ENCODE results near the gene CASP7. TPM values are rescaled to one million over a fixed set of nuclear protein-coding genes. Genes with fewer than 3 reads are reported as not detected.

The CASP7 gene
- total RNA-seq, 1 experiment from 2014 or later: 22.7 TPM

DNA sequence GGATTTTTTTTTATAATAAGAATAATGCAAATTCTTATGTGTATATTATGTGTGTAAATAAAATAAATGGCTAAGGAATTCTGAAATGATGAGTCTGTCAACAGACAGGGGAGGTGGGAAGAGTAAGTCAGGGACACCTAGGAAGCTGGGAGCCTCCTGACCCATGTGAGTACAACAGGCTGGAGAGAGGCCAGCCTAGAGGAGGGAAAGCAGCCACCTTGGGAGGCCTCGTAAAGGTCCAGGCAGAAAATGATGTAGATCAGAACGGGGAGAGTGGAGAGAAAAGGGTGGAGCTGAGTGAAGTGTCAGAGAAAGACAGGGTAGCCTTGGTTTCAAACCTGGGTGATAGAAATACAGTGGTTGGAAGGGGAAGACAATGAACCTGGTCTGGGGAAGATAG is 22.8 kb upstream of the CASP7 start:
- no peak overlapping the region for H3K27ac Mint-ChIP-seq (ENCODE audit: unreplicated experiment)
- intact Hi-C loops (cut with micrococcal nuclease; ENCODE audit: unreplicated experiment): no loop called here
- H3K9me3 Mint-ChIP-seq (ENCODE audit: low read depth, unreplicated experiment): no peaks in the 10 kb centered on the region
- H3K27me3 Mint-ChIP-seq (ENCODE audit: unreplicated experiment): peaks cover 47% of the 10 kb centered on the region
- no peak for DNase-seq
- TF ChIP-seq, protein P1, sequence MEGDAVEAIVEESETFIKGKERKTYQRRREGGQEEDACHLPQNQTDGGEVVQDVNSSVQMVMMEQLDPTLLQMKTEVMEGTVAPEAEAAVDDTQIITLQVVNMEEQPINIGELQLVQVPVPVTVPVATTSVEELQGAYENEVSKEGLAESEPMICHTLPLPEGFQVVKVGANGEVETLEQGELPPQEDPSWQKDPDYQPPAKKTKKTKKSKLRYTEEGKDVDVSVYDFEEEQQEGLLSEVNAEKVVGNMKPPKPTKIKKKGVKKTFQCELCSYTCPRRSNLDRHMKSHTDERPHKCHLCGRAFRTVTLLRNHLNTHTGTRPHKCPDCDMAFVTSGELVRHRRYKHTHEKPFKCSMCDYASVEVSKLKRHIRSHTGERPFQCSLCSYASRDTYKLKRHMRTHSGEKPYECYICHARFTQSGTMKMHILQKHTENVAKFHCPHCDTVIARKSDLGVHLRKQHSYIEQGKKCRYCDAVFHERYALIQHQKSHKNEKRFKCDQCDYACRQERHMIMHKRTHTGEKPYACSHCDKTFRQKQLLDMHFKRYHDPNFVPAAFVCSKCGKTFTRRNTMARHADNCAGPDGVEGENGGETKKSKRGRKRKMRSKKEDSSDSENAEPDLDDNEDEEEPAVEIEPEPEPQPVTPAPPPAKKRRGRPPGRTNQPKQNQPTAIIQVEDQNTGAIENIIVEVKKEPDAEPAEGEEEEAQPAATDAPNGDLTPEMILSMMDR (IDR thresholded peaks at IDR 0.05; ENCODE audit: unreplicated experiment): no peak
- no peak overlapping the region for H3K4me3 Mint-ChIP-seq (ENCODE audit: low read depth, unreplicated experiment)
- no TSS peak for BruUV-seq (replicated peaks)
- H3K36me3 Mint-ChIP-seq (ENCODE audit: insufficient read depth, unreplicated experiment): no peaks in the 10 kb centered on the region
- H3K4me1 Mint-ChIP-seq (ENCODE audit: low read depth, unreplicated experiment): no peaks in the 10 kb centered on the region
- CTCF ChIA-PET: no interaction called here

DNA sequence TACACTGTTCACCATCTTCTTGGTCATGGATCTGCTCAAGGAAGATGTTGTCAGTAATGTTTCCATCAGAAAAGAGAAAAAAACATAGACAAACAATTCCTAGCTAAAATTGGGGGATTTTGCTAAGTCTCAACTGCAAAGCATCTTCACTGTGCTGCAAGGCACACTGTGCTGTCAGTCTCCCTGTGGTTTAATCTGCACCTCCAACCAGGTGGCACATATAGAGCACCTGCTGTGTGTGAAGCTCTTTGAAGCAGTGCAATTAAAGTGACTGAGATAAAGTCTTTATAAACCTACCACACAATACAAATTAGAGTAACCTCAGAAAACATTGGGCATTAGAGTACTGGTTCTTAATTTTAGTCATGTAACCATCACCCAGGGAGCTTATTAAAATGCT is 22.2 kb upstream of the CASP7 start:
- no TSS peak for BruUV-seq (replicated peaks)
- Mint-ChIP-seq H3K9me3 (ENCODE audit: low read depth, unreplicated experiment) (no peaks in the 10 kb centered on the region), H3K36me3 (ENCODE audit: insufficient read depth, unreplicated experiment) (no peaks in the 10 kb centered on the region), H3K4me3 (ENCODE audit: low read depth, unreplicated experiment) (no peak overlapping the region), H3K27me3 (ENCODE audit: unreplicated experiment) (peaks cover 42% of the 10 kb centered on the region), H3K4me1 (ENCODE audit: low read depth, unreplicated experiment) (no peaks in the 10 kb centered on the region), H3K27ac (ENCODE audit: unreplicated experiment) (no peak overlapping the region)
- CTCF ChIA-PET: interaction anchor here (0.5 kb wide), 1 partner anchor 121 kb away, joined by 3 read pairs; no protein-coding TSS in a partner anchor
- no peak for DNase-seq
- TF ChIP-seq, protein P1 (IDR thresholded peaks at IDR 0.05; ENCODE audit: unreplicated experiment): no peak
- intact Hi-C loops (cut with micrococcal nuclease; ENCODE audit: unreplicated experiment): no loop called here

DNA sequence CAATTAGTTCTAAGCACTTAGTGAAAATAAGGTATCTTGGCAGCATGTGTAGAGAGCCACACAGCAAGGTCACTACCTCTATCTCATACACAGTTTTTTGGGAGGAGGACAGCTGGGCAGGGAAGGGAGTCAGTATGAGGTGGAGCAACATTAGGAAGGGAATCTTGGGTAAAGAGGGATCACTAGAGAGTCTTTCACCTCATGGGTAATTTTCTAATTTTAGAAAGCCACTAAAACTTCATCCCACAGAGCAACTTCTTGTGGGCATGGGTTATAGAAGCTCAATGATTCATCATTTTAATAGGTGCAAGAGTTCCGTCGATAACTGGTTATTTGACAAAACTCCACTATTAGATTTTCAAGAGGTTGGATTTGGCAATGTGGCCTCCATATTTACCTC is 18.4 kb upstream of the CASP7 start:
- Mint-ChIP-seq H3K4me3 (ENCODE audit: low read depth, unreplicated experiment) (no peak overlapping the region), H3K9me3 (ENCODE audit: low read depth, unreplicated experiment) (no peaks in the 10 kb centered on the region), H3K4me1 (ENCODE audit: low read depth, unreplicated experiment) (no peaks in the 10 kb centered on the region), H3K36me3 (ENCODE audit: insufficient read depth, unreplicated experiment) (no peaks in the 10 kb centered on the region), H3K27ac (ENCODE audit: unreplicated experiment) (no peak overlapping the region), H3K27me3 (ENCODE audit: unreplicated experiment) (peaks cover 15% of the 10 kb centered on the region)
- BruUV-seq (replicated peaks): no TSS peak
- CTCF ChIA-PET: no interaction called here
- DNase-seq: no peak
- TF ChIP-seq, protein P1 (IDR thresholded peaks at IDR 0.05; ENCODE audit: unreplicated experiment): no peak
- intact Hi-C loops (cut with micrococcal nuclease; ENCODE audit: unreplicated experiment): no loop called here

DNA sequence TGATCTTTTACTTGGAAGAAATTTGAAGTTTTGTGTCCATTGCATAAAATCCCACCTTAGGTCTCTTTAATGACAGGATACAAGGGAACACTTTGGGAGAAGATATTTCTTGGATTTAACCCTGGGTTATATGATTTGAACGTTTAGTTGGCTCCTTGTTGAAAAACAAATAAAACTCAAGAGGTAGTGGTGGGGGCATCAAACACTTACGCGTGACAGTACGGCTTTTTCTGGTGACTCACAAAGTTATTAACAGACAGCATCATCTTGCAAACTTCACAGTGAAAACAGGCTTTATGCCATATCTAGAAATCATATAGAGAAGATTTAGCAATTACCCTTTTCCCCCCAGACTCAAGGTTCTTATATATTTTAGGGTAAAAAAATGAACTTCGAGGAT is 16.6 kb upstream of the CASP7 start:
- Mint-ChIP-seq H3K36me3 (ENCODE audit: insufficient read depth, unreplicated experiment) (no peaks in the 10 kb centered on the region), H3K4me3 (ENCODE audit: low read depth, unreplicated experiment) (no peak overlapping the region), H3K27ac (ENCODE audit: unreplicated experiment) (no peak overlapping the region), H3K4me1 (ENCODE audit: low read depth, unreplicated experiment) (no peaks in the 10 kb centered on the region), H3K9me3 (ENCODE audit: low read depth, unreplicated experiment) (no peaks in the 10 kb centered on the region), H3K27me3 (ENCODE audit: unreplicated experiment) (no peaks in the 10 kb centered on the region)
- no peak for DNase-seq
- intact Hi-C loops (cut with micrococcal nuclease; ENCODE audit: unreplicated experiment): no loop called here
- TF ChIP-seq, protein P1 (IDR thresholded peaks at IDR 0.05; ENCODE audit: unreplicated experiment): no peak
- no TSS peak for BruUV-seq (replicated peaks)
- CTCF ChIA-PET: no interaction called here
